ENCODE measurements around the gene LMBR1.

DNA sequence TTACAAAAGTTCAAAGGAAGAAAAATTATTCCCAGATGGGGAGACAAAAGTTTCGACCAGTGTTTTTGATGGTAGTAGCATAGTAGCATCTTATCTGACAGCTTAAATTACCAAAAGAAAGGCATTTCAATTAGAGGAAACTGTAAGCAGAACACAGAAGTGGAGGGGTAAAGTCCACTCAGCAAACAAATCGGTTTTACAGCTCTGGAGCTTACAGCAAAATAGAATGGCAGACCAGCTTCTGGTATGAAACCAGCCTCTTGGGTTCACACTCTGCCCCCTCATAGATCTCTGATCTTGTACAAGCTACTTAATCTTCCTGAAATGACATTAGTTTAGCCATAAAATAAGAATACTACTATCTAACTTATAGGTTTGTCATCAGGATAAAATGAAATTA lies 133.8 kb downstream of the LMBR1 start:
- TF ChIP-seq, protein P1, sequence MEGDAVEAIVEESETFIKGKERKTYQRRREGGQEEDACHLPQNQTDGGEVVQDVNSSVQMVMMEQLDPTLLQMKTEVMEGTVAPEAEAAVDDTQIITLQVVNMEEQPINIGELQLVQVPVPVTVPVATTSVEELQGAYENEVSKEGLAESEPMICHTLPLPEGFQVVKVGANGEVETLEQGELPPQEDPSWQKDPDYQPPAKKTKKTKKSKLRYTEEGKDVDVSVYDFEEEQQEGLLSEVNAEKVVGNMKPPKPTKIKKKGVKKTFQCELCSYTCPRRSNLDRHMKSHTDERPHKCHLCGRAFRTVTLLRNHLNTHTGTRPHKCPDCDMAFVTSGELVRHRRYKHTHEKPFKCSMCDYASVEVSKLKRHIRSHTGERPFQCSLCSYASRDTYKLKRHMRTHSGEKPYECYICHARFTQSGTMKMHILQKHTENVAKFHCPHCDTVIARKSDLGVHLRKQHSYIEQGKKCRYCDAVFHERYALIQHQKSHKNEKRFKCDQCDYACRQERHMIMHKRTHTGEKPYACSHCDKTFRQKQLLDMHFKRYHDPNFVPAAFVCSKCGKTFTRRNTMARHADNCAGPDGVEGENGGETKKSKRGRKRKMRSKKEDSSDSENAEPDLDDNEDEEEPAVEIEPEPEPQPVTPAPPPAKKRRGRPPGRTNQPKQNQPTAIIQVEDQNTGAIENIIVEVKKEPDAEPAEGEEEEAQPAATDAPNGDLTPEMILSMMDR (IDR thresholded peaks at IDR 0.05), result no peak
- TF ChIP-seq POLR2AphosphoS5 (IDR thresholded peaks at IDR 0.05) (no peak), POLR2A (IDR thresholded peaks at IDR 0.05) (no peak), EP300 (IDR thresholded peaks at IDR 0.05) (no peak)
